Tibial nerve (tissue), 4 donors: ENCODE measurements around the gene MRPL16.

Experiments used
- CTCF ChIP-seq, 5 experiments: fragments of 200-600 bp in 3 of 5; fragments of 450-650 bp in 2 of 5; sonication (generic) in 3 of 5; IDR thresholded peaks; one replicate each; pipeline ENCODE4 v1.5.1; 2016 to 2019; ENCODE audit warnings: antibody characterized with exemption in 5 of 5, mild to moderate bottlenecking in 3 of 5, moderate library complexity in 2 of 5
- EP300 ChIP-seq, 2 donors: sonication (generic); formaldehyde crosslinking; IDR thresholded peaks; one replicate each; pipeline ENCODE4 v1.6.1; 2017; ENCODE audit warnings: antibody characterized with exemption in 2 of 2, mild to moderate bottlenecking in 1 of 2
- POLR2A ChIP-seq, 2 donors: fragments of 450-650 bp; IDR thresholded peaks; one replicate each; pipeline ENCODE4 v1.6.1; 2017; ENCODE audit warnings: antibody characterized with exemption in 2 of 2, mild to moderate bottlenecking in 2 of 2, moderate library complexity in 2 of 2

DNA sequence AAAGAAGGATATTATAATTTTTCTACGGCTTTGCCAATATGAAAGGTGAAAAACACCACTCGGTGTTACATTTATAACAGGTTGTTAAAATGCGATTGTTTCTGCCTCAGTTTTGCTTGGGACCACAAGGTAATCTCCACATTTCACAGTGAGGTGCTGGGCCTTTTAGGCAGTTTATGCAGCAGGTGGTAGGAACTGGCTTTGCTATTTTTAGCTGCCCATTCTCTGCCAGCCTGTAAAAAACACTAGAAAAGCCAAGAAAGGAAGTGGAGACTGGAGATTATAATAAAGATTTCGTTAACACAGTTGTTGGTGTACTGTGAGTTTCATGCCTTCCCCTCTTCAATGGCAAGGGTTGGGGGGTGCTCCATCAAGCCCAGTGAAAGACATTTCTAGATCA lies 8.0 kb upstream of the MRPL16 start:
- TF ChIP-seq CTCF (IDR thresholded peaks at IDR 0.05), result no peak
- TF ChIP-seq POLR2A (IDR thresholded peaks at IDR 0.05), result no peak
- no peak for TF ChIP-seq EP300 (IDR thresholded peaks at IDR 0.05)
